GM19099 (cell line): ENCODE data around the gene XXYLT1.

Experiments
- POLR2A ChIP-seq: IDR thresholded peaks from 3 replicates; pipeline ENCODE4 v1.6.1; 2011; ENCODE audit warnings: low read depth; ENCODE audit not compliant: insufficient read length; ENCODE audit errors: extremely low read depth

Gene XXYLT1

DNA sequence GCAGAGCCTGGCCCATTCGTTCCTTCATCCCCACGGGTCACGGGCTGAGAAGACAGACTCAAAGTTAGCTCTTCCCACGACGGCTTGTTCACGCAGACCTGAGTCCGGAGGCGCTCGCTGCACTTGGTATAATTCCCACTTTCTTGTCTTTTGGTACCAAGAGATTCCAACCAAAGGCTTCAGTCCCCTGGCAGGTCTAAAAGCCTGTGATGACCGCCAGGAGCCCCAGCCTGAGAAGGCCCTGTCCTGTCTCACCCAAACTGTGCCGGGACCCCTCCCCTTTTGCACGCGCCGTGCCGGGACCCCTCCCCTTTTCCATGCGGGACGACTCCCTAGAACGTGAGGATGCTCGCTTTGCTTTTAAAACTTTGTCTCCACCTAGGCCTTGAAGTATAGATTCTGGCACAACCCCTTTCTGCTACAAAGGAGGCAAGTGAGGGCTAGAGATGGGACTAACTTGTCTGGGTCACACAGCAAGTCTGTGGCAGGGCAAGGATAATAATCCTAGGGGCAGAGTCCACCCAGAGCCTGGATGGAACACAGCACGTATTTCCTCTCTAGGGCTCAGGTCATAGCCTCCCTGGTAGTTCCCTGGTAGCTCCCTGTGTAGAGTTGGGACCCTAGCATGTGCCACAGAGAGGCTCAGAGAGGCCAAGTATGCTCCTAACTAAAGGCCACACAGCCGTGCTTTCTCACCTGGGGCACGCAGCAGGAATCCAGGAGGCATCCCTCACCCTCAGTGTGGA, 211.3 kb downstream of the XXYLT1 start:
- TF ChIP-seq POLR2A = no peak

DNA sequence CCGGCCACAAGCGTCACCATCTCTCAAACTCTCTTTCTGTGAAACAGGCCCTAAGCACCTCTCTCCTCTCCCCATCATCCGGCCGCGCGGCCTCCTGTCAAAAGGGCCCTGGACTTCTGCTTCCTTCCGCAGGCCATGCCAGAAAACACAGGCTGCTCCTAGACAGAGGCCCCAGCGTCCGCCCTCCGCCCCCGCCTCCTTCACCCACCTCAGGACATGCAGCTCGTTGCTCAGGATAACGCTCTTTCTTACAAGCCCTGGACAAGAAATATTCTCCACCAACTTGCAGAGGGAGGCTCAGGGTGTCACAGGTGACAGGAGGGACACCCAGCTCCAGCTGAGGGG, 212.0 kb downstream of the XXYLT1 start:
- TF ChIP-seq POLR2A = no peak

DNA sequence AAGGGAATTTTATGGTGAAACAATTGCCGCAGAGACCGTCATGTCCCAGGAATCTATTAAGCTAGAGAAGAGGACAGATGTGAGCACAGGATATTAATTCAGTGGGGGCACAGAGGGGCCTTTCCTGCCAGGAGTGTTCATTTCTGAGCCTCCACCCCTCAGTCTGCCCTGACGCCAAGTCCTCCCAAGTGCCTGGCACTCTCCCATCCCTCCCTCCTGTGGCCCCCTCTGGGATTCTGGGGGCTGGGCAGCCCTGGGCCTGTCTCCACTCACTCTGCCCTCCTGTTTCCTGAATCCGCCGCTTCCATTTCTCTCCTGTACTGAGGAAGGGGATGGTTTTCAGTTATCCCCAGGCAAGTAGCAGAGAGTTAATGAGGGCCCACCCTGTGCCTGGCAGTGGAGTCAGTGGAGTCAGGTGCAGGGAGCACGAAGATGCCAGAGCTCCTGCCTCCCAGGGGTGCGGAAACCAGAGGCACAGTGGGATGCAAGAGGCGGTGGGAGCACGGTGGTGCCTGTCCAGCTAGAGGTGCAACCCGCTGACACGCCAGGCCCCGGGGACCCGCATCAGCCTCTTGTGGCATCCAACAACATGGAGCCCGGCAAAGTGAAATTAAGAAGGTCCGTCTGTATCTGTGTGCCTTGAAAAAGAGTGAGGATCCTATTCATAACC, 212.5 kb downstream of the XXYLT1 start:
- no peak for TF ChIP-seq POLR2A

DNA sequence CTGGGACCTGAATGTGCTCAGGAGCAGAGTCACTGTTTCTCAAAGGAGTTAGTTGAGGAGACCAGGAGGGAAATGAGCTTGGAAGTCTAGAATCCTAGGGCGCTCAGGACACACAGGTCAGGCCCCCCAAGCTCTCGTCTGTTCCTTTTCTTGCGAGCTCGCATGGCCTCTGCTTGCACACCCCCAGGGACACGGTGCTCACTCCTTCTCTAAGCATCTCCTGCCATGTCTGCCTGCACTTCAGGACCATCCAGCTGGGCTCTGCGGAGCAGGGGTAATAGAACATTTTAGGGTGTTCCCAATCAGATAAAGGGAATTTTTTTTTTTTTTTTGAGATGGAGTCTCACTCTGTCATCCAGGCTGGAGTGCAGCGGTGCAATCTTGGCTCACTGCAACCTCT, 213.2 kb downstream of the XXYLT1 start:
- TF ChIP-seq POLR2A = no peak

DNA sequence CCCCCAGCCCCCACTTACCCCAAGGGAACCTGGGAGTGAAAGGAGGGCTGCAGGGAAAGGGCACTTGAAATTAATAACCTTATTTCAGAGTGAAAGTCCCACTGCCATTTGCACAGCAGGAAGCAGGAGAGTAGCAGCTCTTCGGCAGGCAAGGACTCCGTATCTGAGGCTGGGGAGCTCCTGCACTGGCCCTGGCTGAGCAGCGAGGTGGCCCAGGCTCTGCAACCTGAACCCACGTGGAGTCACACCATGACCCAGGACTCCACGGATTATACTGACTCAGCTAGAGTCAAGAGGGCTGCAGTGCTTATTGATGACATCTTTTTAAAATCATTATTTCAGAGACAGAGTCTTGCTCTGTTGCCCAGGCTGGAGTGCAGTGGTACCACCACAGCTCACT, 214.5 kb downstream of the XXYLT1 start:
- TF ChIP-seq POLR2A = no peak

GRCh38 chr3:195054311-195054710, 216.6 kb downstream of the XXYLT1 start:
- TF ChIP-seq POLR2A = no peak

DNA sequence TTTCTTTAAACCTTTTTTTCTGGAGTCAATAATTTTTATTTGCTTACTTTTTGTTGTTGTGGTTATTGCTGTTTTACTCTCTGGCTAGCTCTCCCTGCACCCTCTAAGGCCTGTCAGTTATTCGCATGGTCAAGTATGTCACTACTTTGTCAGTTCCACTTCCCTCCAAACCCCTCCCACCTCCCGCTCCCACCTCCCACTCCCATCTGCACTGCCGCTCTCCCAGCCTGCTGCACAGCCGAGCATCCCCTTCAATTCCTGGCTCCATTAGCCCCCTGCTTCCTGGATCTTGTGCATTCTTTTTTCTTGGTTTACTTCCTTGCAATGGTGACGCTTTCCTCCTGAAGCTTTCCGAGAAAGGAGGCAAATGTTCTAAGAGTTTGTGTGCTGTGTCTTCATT, 218.0 kb downstream of the XXYLT1 start:
- TF ChIP-seq POLR2A = no peak

- no peak for TF ChIP-seq POLR2A
Measured at GRCh38 chr3:195048059-195048905, 222.7 kb downstream of the XXYLT1 start.

- no peak for TF ChIP-seq POLR2A
Measured at GRCh38 chr3:195047536-195047935, 223.4 kb downstream of the XXYLT1 start.

- no peak for TF ChIP-seq POLR2A
Measured at GRCh38 chr3:195046441-195046840, 224.5 kb downstream of the XXYLT1 start.

DNA sequence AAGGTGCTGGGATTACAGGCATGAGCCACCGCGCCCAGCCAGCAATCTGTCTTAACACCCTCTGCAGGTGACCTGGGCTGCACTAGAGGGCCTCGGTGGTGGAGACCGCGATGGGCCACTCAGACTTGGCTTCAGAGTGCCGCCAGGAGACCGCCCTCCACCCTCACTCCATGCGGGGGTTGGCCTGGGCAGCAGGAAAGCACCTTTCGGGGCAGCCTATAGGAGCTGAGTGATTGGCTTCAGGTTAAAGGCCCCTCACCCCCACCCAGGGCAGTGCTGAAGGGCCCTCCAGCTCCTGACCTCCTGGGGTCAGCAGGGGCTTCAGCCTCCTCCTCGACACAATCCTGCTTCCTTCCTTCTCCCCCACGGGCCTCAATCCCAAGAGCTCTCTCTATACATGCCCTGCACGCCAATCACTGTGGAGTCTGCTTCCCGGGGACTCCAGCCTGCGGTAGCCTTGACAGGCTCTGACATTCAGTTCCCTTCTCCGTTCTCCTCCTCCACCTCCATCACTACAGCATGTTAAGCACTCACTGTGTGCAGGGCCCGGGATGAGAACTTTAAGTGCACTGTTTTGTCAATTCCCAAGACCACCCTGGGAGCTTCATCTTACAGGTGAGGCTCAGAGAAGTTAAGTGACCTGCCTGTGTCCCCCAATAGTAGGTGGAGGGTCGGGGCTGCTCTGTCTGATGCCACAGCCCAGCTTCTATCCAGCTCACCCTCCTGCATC, 225.3 kb downstream of the XXYLT1 start:
- no peak for TF ChIP-seq POLR2A

GRCh38 chr3:195044411-195044810, 226.5 kb downstream of the XXYLT1 start:
- no peak for TF ChIP-seq POLR2A

DNA sequence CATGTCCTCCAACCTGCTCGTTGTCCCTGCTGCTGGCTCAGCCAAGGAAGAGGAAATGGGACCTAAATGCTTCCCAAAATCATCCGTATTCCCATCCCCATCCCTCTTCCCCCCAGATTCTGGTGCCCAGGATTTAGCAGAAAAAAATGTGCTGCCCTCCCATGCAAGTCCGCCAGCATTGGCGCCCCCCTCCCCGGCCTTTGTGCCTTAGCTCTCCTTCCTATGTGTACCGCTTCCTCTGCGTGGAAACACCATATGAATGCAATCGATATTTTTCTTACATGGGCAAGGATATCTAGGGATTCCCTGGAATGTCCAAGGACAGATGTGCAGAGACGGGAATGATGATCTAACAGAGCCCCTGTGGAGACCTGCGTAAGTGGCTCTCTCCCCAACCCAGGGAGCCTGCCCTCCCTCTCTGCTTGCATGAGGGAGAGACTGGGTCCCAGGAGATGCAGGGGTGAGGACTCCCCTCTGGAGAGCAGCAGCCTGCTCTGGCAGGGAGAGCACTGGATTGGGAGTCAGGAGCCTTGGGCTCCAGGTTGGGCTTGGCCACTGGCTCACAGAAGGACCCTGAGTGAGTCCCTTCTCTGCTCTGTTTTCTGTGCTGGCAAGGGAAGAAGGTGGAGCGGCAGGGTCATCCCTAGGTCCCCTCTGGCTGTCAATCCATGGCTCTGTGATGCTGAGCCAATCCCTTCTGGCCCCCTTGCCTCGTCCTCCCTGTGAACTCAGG, 227.2 kb downstream of the XXYLT1 start:
- no peak for TF ChIP-seq POLR2A
